IMR-90 (cell line): ENCODE results near the gene PRKN. TPM values are rescaled to one million over a fixed set of nuclear protein-coding genes. Genes with fewer than 3 reads are reported as not detected.

ENCODE experiments used
- ATAC-seq: fragments of 200-7000 bp; cut with Tn5 transposase; 2 replicates; pipeline ENCODE4 v1.9.1; 2020; ENCODE audit warnings: low read depth, mild to moderate bottlenecking, moderate library complexity
- BruUV-seq: library from RNA; stranded (reverse); fragments of 400-500 nt; replicated peaks from 2 replicates; lab custom pipeline; 2021; lab: Mats Ljungman, UMichigan
- CTCF ChIA-PET: fragments of 300-600 bp; formaldehyde crosslinking; extraction: SDS; loops from one replicate; lab custom pipeline; 2021; ENCODE audit warnings: antibody characterized with exemption; lab: Yijun Ruan, JAX
- POLR2A ChIA-PET: fragments of 300-600 bp; sonication (Branson Sonifier 250); formaldehyde crosslinking; loops from one replicate; lab custom pipeline; 2022; ENCODE audit warnings: antibody characterized with exemption; ENCODE audit not compliant: unreplicated experiment; lab: Charles Lee
- DNase-seq: peaks from one replicate; pipeline ENCODE4 v3.0.0; 2013
- H2AFZ ChIP-seq: replicated peaks from 2 replicates; pipeline ENCODE3; 2013; ENCODE audit warnings: low read length, mild to moderate bottlenecking; ENCODE audit not compliant: poor library complexity
- H2AK5ac ChIP-seq: 2 replicates; pipeline ENCODE4 v1.6.1; 2013; ENCODE audit warnings: low read depth, low read length, inconsistent platforms
- H2AK9ac ChIP-seq: replicated peaks from 2 replicates; pipeline ENCODE3; 2013; ENCODE audit warnings: mild to moderate bottlenecking, low read depth, low read length, moderate library complexity; ENCODE audit not compliant: poor library complexity
- H2BK120ac ChIP-seq: 2 replicates; pipeline ENCODE4 v1.6.1; 2013; ENCODE audit warnings: low read depth, low read length, inconsistent platforms
- H2BK15ac ChIP-seq: 3 replicates; pipeline ENCODE4 v1.6.1; 2013; ENCODE audit warnings: low read depth, low read length, inconsistent platforms
- H2BK20ac ChIP-seq: 2 replicates; pipeline ENCODE4 v1.6.1; 2013; ENCODE audit warnings: low read depth, mild to moderate bottlenecking, inconsistent platforms, low read length, moderate library complexity
- H2BK5ac ChIP-seq: 2 replicates; pipeline ENCODE4 v1.6.1; 2013; ENCODE audit warnings: mild to moderate bottlenecking, low read depth, low read length, inconsistent platforms; ENCODE audit not compliant: poor library complexity, severe bottlenecking
- H3K14ac ChIP-seq: replicated peaks from 2 replicates; pipeline ENCODE4 v1.6.1; 2013; ENCODE audit warnings: low read depth, low read length, inconsistent platforms
- H3K18ac ChIP-seq: 2 replicates; pipeline ENCODE4 v1.6.1; 2013; ENCODE audit warnings: low read depth, low read length, control low read depth
- H3K23ac ChIP-seq: 2 replicates; pipeline ENCODE4 v1.6.1; 2013; ENCODE audit warnings: low read depth, low read length, inconsistent platforms
- H3K27ac ChIP-seq: 2 replicates; pipeline ENCODE4 v1.5.1; 2013; ENCODE audit warnings: mild to moderate bottlenecking, control low read depth, low read length; ENCODE audit not compliant: insufficient read depth
- H3K27me3 ChIP-seq: 2 replicates; pipeline ENCODE4 v1.6.1; 2013; ENCODE audit warnings: low read length; ENCODE audit not compliant: control insufficient read depth, insufficient read depth
- H3K36me3 ChIP-seq: 2 replicates; pipeline ENCODE4 v1.6.1; 2013; ENCODE audit warnings: low read length, mixed read lengths; ENCODE audit not compliant: control insufficient read depth, insufficient read depth
- H3K4ac ChIP-seq: 2 replicates; pipeline ENCODE4 v1.6.1; 2013; ENCODE audit warnings: low read depth, low read length, inconsistent platforms
- H3K4me1 ChIP-seq: 2 replicates; pipeline ENCODE4 v1.6.1; 2013; ENCODE audit warnings: low read length, mixed read lengths; ENCODE audit not compliant: control insufficient read depth, insufficient read depth
- H3K4me2 ChIP-seq: 2 replicates; pipeline ENCODE4 v1.6.1; 2013; ENCODE audit warnings: low read depth, mild to moderate bottlenecking, control low read depth, low read length, moderate library complexity
- H3K4me3 ChIP-seq: 2 replicates; pipeline ENCODE4 v1.5.1; 2013; ENCODE audit warnings: low read depth, mild to moderate bottlenecking, control low read depth, low read length, moderate library complexity; ENCODE audit not compliant: insufficient read depth
- H3K56ac ChIP-seq: 2 replicates; pipeline ENCODE4 v1.6.1; 2013; ENCODE audit warnings: low read length, inconsistent platforms; ENCODE audit not compliant: insufficient read depth; ENCODE audit errors: extremely low read depth
- H3K79me1 ChIP-seq, 2 experiments: 2 replicates each; pipeline ENCODE4 v1.6.1; 2013; ENCODE audit warnings: low read length in 2 of 2, inconsistent platforms in 1 of 2, low read depth in 1 of 2
- H3K9ac ChIP-seq: 2 replicates; pipeline ENCODE4 v1.6.1; 2013; ENCODE audit warnings: low read depth, low read length, control low read depth
- H3K9me1 ChIP-seq: 2 replicates; pipeline ENCODE4 v1.6.1; 2013; ENCODE audit warnings: low read length, inconsistent platforms; ENCODE audit not compliant: insufficient read depth
- H3K9me3 ChIP-seq: 2 replicates; pipeline ENCODE4 v1.6.1; 2013; ENCODE audit warnings: low read length; ENCODE audit not compliant: control insufficient read depth, insufficient read depth
- H4K20me1 ChIP-seq: 2 replicates; pipeline ENCODE4 v1.6.1; 2013; ENCODE audit warnings: low read length, inconsistent platforms; ENCODE audit not compliant: insufficient read depth
- H4K5ac ChIP-seq: 2 replicates; pipeline ENCODE4 v1.6.1; 2013; ENCODE audit warnings: mild to moderate bottlenecking, low read depth, low read length, control low read depth
- H4K8ac ChIP-seq, 2 experiments: 2 replicates each; pipeline ENCODE4 v1.6.1; 2013; ENCODE audit warnings: low read depth in 2 of 2, low read length in 2 of 2, control low read depth in 1 of 2, inconsistent platforms in 1 of 2
- H4K91ac ChIP-seq: 2 replicates; pipeline ENCODE4 v1.6.1; 2013; ENCODE audit warnings: low read depth, low read length, inconsistent platforms; ENCODE audit not compliant: insufficient read depth
- BHLHE40 ChIP-seq: fragments of 150-350 bp; IDR thresholded peaks from 2 replicates; pipeline ENCODE4 v1.6.1; 2016; ENCODE audit warnings: mild to moderate bottlenecking, low read depth, low read length
- CEBPB ChIP-seq: IDR thresholded peaks from 2 replicates; pipeline ENCODE4 v1.6.1; 2012; ENCODE audit warnings: low read depth, low read length, improper control_type of control experiment
- CHD1 ChIP-seq: IDR thresholded peaks from 2 replicates; pipeline ENCODE4 v1.6.1; 2012; ENCODE audit warnings: low read depth, low read length, improper control_type of control experiment
- ELK1 ChIP-seq: fragments of 150-350 bp; IDR thresholded peaks from 2 replicates; pipeline ENCODE4 v1.6.1; 2016; ENCODE audit warnings: low read depth, mild to moderate bottlenecking, low read length, moderate library complexity, borderline replicate concordance
- FOS ChIP-seq: fragments of 150-350 bp; IDR thresholded peaks from 2 replicates; pipeline ENCODE4 v1.6.1; 2016; ENCODE audit warnings: low read depth, low read length
- MAFK ChIP-seq: IDR thresholded peaks from 2 replicates; pipeline ENCODE4 v1.6.1; 2012; ENCODE audit warnings: low read depth, low read length, improper control_type of control experiment
- MAZ ChIP-seq: IDR thresholded peaks from 2 replicates; pipeline ENCODE4 v1.6.1; 2012; ENCODE audit warnings: low read depth, mild to moderate bottlenecking, low read length, improper control_type of control experiment, moderate library complexity, borderline replicate concordance
- MXI1 ChIP-seq: IDR thresholded peaks from 2 replicates; pipeline ENCODE4 v1.6.1; 2012; ENCODE audit warnings: low read depth, mild to moderate bottlenecking, low read length, moderate library complexity, borderline replicate concordance
- NFE2L2 ChIP-seq: fragments of 150-350 bp; IDR thresholded peaks from 2 replicates; pipeline ENCODE4 v1.6.1; 2016; ENCODE audit warnings: low read depth, mild to moderate bottlenecking, low read length
- POLR2A ChIP-seq: IDR thresholded peaks from 2 replicates; pipeline ENCODE4 v1.6.1; 2012; ENCODE audit warnings: mild to moderate bottlenecking, low read depth, low read length
- RAD21 ChIP-seq: IDR thresholded peaks from 2 replicates; pipeline ENCODE4 v1.6.1; 2012; ENCODE audit warnings: low read length, improper control_type of control experiment
- RCOR1 ChIP-seq: IDR thresholded peaks from 2 replicates; pipeline ENCODE4 v1.6.1; 2012; ENCODE audit warnings: mild to moderate bottlenecking, low read length, improper control_type of control experiment; ENCODE audit not compliant: insufficient replicate concordance
- RFX5 ChIP-seq: IDR thresholded peaks from 2 replicates; pipeline ENCODE4 v1.8.0; 2012; ENCODE audit warnings: low read depth, mild to moderate bottlenecking, low read length, moderate library complexity
- SMC3 ChIP-seq: fragments of 150-350 bp; IDR thresholded peaks from 2 replicates; pipeline ENCODE4 v1.6.1; 2016; ENCODE audit warnings: low read depth, mild to moderate bottlenecking, antibody characterized with exemption, low read length, moderate library complexity
- WGBS, 2 experiments: methylation state at CpG; one replicate each; pipeline versions ENCODE4 v1.1.5 to v1.1.7; 2013; ENCODE audit warnings: missing lambda C conversion rate in 2 of 2; ENCODE audit not compliant: insufficient read length in 1 of 2; ENCODE audit errors: extremely low coverage in 2 of 2; 5-methylcytosine and 5-hydroxymethylcytosine counted together
- dilution Hi-C: fragments of 300-500 bp; cut with HindIII; formaldehyde crosslinking; loops from one replicate; pipeline ENCODE4 v1.14.3; 2018; ENCODE audit warnings: low sequenced_read_pairs; ENCODE audit not compliant: unreplicated experiment
- in situ Hi-C: fragments of 300-500 bp; cut with MboI; formaldehyde crosslinking; loops from 3 replicates; pipeline ENCODE4 v1.14.3; 2019; ENCODE audit warnings: low sequenced_read_pairs, inconsistent platforms, mixed read lengths
- intact Hi-C: fragments of 100-400 bp; cut with micrococcal nuclease; formaldehyde crosslinking; loops from 2 replicates; pipeline ENCODE4 v1.10.0; 2022
- polyA plus RNA-seq, 3 experiments: library from polyadenylated mRNA; depleted of rRNA; stranded (reverse); fragments of >200 nt; gene quantifications; 2 replicates each; pipeline ENCODE4 v1.2.3, GENCODE V29; 2012; ENCODE audit warnings: low replicate concordance in 1 of 3
- total RNA-seq: library from RNA; depleted of rRNA; stranded (reverse); fragments of >200 nt; gene quantifications from 2 replicates; pipeline ENCODE4 v1.2.3, GENCODE V29; 2012
- TF ChIP-seq, protein P1 (sequence below): fragments of 150-350 bp; IDR thresholded peaks from 2 replicates; pipeline ENCODE4 v1.6.1; 2017; ENCODE audit warnings: mild to moderate bottlenecking, antibody characterized with exemption, low read length, low read depth
- TF ChIP-seq, protein P2 (sequence below): conservative IDR thresholded peaks from 2 replicates; pipeline ENCODE4 v1.5.1; 2012; ENCODE audit warnings: mild to moderate bottlenecking, low read depth, low read length, improper control_type of control experiment

Gene PRKN
- total and polyA plus RNA-seq, 2 of the 4 experiments (the other 2 are of a cell fraction): 0.15 to 0.18 TPM

- Histone ChIP-seq H3K27ac (no peak overlapping the region), H3K18ac (no peak overlapping the region), H3K14ac (no peak overlapping the region), H2BK15ac (no peak overlapping the region), H3K9ac (no peak overlapping the region), H4K91ac (no peak overlapping the region), H3K36me3 (no peaks in the 10 kb centered on the region), H3K4me2 (no peak overlapping the region), H2BK5ac (no peak overlapping the region), H2AK5ac (no peak overlapping the region), H4K20me1 (no peaks in the 10 kb centered on the region), H4K5ac (no peak overlapping the region), H4K8ac (no peak overlapping the region), H3K56ac (no peak overlapping the region), H3K4me3 (no peak overlapping the region), H3K4ac (no peak overlapping the region), H3K9me3 (peaks cover 25% of the 10 kb centered on the region), H2BK120ac (no peak overlapping the region), H3K23ac (no peak overlapping the region), H3K9me1 (no peaks in the 10 kb centered on the region), H3K4me1 (no peaks in the 10 kb centered on the region), H2BK20ac (no peak overlapping the region), H2AK9ac (no peak overlapping the region), H2AFZ (no peak overlapping the region), H3K27me3 (no peaks in the 10 kb centered on the region), H3K79me1 (no peaks in the 10 kb centered on the region)
- no TSS peak for BruUV-seq
- intact Hi-C loops (no loop called here), dilution Hi-C loops (no loop called here), in situ Hi-C loops (no loop called here)
- DNase-seq: no peak
- TF ChIP-seq BHLHE40: no peak
- no peak for TF ChIP-seq POLR2A
- no peak for TF ChIP-seq CEBPB
- TF ChIP-seq, protein P1, sequence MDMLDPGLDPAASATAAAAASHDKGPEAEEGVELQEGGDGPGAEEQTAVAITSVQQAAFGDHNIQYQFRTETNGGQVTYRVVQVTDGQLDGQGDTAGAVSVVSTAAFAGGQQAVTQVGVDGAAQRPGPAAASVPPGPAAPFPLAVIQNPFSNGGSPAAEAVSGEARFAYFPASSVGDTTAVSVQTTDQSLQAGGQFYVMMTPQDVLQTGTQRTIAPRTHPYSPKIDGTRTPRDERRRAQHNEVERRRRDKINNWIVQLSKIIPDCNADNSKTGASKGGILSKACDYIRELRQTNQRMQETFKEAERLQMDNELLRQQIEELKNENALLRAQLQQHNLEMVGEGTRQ: no peak
- TF ChIP-seq NFE2L2: no peak
- no peak for TF ChIP-seq RAD21
- no peak for TF ChIP-seq MAFK
- TF ChIP-seq RFX5: no peak
- no peak for TF ChIP-seq MAZ
- TF ChIP-seq SMC3: no peak
- no peak for TF ChIP-seq ELK1
- TF ChIP-seq MXI1: no peak
- TF ChIP-seq, protein P2, sequence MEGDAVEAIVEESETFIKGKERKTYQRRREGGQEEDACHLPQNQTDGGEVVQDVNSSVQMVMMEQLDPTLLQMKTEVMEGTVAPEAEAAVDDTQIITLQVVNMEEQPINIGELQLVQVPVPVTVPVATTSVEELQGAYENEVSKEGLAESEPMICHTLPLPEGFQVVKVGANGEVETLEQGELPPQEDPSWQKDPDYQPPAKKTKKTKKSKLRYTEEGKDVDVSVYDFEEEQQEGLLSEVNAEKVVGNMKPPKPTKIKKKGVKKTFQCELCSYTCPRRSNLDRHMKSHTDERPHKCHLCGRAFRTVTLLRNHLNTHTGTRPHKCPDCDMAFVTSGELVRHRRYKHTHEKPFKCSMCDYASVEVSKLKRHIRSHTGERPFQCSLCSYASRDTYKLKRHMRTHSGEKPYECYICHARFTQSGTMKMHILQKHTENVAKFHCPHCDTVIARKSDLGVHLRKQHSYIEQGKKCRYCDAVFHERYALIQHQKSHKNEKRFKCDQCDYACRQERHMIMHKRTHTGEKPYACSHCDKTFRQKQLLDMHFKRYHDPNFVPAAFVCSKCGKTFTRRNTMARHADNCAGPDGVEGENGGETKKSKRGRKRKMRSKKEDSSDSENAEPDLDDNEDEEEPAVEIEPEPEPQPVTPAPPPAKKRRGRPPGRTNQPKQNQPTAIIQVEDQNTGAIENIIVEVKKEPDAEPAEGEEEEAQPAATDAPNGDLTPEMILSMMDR: no peak
- TF ChIP-seq CHD1: no peak
- no peak for TF ChIP-seq RCOR1
- no peak for TF ChIP-seq FOS
- ATAC-seq: no peak
- 25% methylated on average over 2 of the region's 14 CpGs; no CpG with 5 or more reads in 1 of the 2 experiments for WGBS, 2 experiments
- CTCF ChIA-PET: no interaction called here
- POLR2A ChIA-PET: no interaction called here
Observed at GRCh38 chr6:161838306-161839035, 889.1 kb downstream of the PRKN start.
